Measurements from ENCODE around the gene BBS7. TPM values are rescaled to one million over a fixed set of nuclear protein-coding genes. Genes with fewer than 3 reads are reported as not detected.

The BBS7 gene
- total and polyA plus RNA-seq, 2 experiments from 2014 or later, result 14.8 to 30.8 TPM

DNA sequence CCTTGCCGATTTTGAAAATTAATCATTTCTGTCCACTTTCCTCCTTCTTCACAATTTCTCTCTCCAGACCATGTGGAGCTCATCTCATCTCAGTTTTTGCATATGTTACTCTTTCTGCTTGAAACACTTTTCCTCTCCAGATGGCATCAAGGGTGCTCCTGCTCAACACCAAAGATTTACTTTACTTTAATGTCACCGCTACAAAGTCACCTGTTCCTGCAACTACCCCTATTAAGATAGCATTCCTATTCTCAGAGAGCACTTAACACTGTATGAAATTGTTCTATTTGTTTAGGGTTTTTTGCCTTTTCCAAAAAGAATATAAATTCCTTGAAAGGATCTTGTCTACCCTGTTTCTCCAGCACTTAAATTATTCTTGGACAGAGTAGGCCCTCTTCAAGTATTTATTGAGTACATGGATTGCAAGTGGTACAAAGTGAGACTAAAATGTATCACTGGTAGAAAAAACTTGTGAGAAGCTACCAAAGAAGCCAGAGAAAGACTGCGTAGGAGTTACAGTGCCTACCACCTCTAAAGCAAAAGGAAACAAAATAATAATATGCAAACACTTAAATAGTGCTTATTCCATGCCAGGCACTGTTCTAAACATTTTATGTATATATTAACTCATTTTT, 70.3 kb downstream of the BBS7 start:
- H3K4me3 ChIP-seq, result no peak overlapping the region
- no peaks in the 10 kb centered on the region for H3K27me3 ChIP-seq (ENCODE audit: insufficient read depth)
- H3K4me1 ChIP-seq (ENCODE audit: insufficient read depth), result peaks cover 11% of the 10 kb centered on the region
- ATAC-seq, result no peak
- H3K9me2 ChIP-seq (ENCODE audit: insufficient read depth), result no peaks in the 10 kb centered on the region
- no peak for TF ChIP-seq STAT1 (IDR thresholded peaks at IDR 0.05; ENCODE audit: unreplicated experiment)
- TF ChIP-seq, protein P1, sequence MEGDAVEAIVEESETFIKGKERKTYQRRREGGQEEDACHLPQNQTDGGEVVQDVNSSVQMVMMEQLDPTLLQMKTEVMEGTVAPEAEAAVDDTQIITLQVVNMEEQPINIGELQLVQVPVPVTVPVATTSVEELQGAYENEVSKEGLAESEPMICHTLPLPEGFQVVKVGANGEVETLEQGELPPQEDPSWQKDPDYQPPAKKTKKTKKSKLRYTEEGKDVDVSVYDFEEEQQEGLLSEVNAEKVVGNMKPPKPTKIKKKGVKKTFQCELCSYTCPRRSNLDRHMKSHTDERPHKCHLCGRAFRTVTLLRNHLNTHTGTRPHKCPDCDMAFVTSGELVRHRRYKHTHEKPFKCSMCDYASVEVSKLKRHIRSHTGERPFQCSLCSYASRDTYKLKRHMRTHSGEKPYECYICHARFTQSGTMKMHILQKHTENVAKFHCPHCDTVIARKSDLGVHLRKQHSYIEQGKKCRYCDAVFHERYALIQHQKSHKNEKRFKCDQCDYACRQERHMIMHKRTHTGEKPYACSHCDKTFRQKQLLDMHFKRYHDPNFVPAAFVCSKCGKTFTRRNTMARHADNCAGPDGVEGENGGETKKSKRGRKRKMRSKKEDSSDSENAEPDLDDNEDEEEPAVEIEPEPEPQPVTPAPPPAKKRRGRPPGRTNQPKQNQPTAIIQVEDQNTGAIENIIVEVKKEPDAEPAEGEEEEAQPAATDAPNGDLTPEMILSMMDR (conservative IDR thresholded peaks at IDR 0.05; ENCODE audit: low read depth in 2 of 2), result no peak
- TF ChIP-seq, protein P2, sequence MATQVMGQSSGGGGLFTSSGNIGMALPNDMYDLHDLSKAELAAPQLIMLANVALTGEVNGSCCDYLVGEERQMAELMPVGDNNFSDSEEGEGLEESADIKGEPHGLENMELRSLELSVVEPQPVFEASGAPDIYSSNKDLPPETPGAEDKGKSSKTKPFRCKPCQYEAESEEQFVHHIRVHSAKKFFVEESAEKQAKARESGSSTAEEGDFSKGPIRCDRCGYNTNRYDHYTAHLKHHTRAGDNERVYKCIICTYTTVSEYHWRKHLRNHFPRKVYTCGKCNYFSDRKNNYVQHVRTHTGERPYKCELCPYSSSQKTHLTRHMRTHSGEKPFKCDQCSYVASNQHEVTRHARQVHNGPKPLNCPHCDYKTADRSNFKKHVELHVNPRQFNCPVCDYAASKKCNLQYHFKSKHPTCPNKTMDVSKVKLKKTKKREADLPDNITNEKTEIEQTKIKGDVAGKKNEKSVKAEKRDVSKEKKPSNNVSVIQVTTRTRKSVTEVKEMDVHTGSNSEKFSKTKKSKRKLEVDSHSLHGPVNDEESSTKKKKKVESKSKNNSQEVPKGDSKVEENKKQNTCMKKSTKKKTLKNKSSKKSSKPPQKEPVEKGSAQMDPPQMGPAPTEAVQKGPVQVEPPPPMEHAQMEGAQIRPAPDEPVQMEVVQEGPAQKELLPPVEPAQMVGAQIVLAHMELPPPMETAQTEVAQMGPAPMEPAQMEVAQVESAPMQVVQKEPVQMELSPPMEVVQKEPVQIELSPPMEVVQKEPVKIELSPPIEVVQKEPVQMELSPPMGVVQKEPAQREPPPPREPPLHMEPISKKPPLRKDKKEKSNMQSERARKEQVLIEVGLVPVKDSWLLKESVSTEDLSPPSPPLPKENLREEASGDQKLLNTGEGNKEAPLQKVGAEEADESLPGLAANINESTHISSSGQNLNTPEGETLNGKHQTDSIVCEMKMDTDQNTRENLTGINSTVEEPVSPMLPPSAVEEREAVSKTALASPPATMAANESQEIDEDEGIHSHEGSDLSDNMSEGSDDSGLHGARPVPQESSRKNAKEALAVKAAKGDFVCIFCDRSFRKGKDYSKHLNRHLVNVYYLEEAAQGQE (IDR thresholded peaks at IDR 0.05; ENCODE audit: unreplicated experiment), result no peak
- TF ChIP-seq, protein P3, sequence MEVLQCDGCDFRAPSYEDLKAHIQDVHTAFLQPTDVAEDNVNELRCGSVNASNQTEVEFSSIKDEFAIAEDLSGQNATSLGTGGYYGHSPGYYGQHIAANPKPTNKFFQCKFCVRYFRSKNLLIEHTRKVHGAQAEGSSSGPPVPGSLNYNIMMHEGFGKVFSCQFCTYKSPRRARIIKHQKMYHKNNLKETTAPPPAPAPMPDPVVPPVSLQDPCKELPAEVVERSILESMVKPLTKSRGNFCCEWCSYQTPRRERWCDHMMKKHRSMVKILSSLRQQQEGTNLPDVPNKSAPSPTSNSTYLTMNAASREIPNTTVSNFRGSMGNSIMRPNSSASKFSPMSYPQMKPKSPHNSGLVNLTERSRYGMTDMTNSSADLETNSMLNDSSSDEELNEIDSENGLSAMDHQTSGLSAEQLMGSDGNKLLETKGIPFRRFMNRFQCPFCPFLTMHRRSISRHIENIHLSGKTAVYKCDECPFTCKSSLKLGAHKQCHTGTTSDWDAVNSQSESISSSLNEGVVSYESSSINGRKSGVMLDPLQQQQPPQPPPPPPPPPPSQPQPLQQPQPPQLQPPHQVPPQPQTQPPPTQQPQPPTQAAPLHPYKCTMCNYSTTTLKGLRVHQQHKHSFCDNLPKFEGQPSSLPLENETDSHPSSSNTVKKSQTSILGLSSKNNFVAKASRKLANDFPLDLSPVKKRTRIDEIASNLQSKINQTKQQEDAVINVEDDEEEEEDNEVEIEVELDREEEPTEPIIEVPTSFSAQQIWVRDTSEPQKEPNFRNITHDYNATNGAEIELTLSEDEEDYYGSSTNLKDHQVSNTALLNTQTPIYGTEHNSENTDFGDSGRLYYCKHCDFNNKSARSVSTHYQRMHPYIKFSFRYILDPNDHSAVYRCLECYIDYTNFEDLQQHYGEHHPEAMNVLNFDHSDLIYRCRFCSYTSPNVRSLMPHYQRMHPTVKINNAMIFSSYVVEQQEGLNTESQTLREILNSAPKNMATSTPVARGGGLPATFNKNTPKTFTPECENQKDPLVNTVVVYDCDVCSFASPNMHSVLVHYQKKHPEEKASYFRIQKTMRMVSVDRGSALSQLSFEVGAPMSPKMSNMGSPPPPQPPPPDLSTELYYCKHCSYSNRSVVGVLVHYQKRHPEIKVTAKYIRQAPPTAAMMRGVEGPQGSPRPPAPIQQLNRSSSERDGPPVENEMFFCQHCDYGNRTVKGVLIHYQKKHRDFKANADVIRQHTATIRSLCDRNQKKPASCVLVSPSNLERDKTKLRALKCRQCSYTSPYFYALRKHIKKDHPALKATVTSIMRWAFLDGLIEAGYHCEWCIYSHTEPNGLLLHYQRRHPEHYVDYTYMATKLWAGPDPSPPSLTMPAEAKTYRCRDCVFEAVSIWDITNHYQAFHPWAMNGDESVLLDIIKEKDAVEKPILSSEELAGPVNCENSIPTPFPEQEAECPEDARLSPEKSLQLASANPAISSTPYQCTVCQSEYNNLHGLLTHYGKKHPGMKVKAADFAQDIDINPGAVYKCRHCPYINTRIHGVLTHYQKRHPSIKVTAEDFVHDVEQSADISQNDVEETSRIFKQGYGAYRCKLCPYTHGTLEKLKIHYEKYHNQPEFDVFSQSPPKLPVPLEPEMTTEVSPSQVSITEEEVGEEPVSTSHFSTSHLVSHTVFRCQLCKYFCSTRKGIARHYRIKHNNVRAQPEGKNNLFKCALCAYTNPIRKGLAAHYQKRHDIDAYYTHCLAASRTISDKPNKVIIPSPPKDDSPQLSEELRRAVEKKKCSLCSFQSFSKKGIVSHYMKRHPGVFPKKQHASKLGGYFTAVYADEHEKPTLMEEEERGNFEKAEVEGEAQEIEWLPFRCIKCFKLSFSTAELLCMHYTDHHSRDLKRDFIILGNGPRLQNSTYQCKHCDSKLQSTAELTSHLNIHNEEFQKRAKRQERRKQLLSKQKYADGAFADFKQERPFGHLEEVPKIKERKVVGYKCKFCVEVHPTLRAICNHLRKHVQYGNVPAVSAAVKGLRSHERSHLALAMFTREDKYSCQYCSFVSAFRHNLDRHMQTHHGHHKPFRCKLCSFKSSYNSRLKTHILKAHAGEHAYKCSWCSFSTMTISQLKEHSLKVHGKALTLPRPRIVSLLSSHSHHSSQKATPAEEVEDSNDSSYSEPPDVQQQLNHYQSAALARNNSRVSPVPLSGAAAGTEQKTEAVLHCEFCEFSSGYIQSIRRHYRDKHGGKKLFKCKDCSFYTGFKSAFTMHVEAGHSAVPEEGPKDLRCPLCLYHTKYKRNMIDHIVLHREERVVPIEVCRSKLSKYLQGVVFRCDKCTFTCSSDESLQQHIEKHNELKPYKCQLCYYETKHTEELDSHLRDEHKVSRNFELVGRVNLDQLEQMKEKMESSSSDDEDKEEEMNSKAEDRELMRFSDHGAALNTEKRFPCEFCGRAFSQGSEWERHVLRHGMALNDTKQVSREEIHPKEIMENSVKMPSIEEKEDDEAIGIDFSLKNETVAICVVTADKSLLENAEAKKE (CRISPR knock-in tag; IDR thresholded peaks at IDR 0.05), result no peak
- TF ChIP-seq CREB1 (CRISPR knock-in tag; IDR thresholded peaks at IDR 0.05; ENCODE audit: low read depth), result no peak
- no peak for TF ChIP-seq ZNF331 (CRISPR knock-in tag; IDR thresholded peaks at IDR 0.05; ENCODE audit: low read depth)
- TF ChIP-seq ZNF114 (CRISPR knock-in tag; IDR thresholded peaks at IDR 0.05), result no peak
- no peak for TF ChIP-seq EZH2phosphoT487 (IDR thresholded peaks at IDR 0.05; ENCODE audit: unreplicated experiment)
- TF ChIP-seq EZH2 (IDR thresholded peaks at IDR 0.05; ENCODE audit: low read depth, unreplicated experiment), result no peak
- TF ChIP-seq, protein P4, sequence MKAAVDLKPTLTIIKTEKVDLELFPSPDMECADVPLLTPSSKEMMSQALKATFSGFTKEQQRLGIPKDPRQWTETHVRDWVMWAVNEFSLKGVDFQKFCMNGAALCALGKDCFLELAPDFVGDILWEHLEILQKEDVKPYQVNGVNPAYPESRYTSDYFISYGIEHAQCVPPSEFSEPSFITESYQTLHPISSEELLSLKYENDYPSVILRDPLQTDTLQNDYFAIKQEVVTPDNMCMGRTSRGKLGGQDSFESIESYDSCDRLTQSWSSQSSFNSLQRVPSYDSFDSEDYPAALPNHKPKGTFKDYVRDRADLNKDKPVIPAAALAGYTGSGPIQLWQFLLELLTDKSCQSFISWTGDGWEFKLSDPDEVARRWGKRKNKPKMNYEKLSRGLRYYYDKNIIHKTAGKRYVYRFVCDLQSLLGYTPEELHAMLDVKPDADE (IDR thresholded peaks at IDR 0.05), result no peak
- TF ChIP-seq NANOG (IDR thresholded peaks at IDR 0.05; ENCODE audit: borderline replicate concordance), result no peak
- TF ChIP-seq POLR2AphosphoS5 (IDR thresholded peaks at IDR 0.05; ENCODE audit: low read depth), result no peak
- no peak for TF ChIP-seq JUNB (IDR thresholded peaks at IDR 0.05; ENCODE audit: unreplicated experiment)
- H2AFZ ChIP-seq, result no peak overlapping the region
- H3K36me3 Mint-ChIP-seq (ENCODE audit: low read depth), result peaks cover 30% of the 10 kb centered on the region
- peaks cover 24% of the 10 kb centered on the region for H3K36me3 ChIP-seq (ENCODE audit: insufficient read depth)
- no peak overlapping the region for H3K27ac Mint-ChIP-seq
- no peaks in the 10 kb centered on the region for H3K9me3 Mint-ChIP-seq
- peaks cover 33% of the 10 kb centered on the region for H3K4me1 Mint-ChIP-seq
- DNase-seq (ENCODE audit: low spot score), result no peak
- no peak overlapping the region; the same call in 1 of the 2 replicates for H3K27ac ChIP-seq (ENCODE audit: low read depth)
- H3K27me3 Mint-ChIP-seq (ENCODE audit: insufficient read depth, low read depth, poor library complexity), result peaks cover 9% of the 10 kb centered on the region
- H3K4me3 Mint-ChIP-seq, result peak overlapping the region; percentile 36; the same call in 2 of the 3 replicates
- H3F3A ChIP-seq (replicated peaks; ENCODE audit: low read depth), result no peaks in the 10 kb centered on the region
- H3K4me2 ChIP-seq, result no peak overlapping the region
- H3K79me2 ChIP-seq (replicated peaks; ENCODE audit: insufficient read depth), result peaks cover 28% of the 10 kb centered on the region
- H4K20me1 ChIP-seq (replicated peaks; ENCODE audit: insufficient read depth), result 0 out of 2 replicates have a peak, but pooled peaks cover 5% of the 10 kb centered on the region
